Measurements from ENCODE around the gene ATP2A3.

GRCh38 chr17:4007346-4008081 lies 43.3 kb upstream of the ATP2A3 start:
- TF ChIP-seq EZH2 (IDR thresholded peaks at IDR 0.05; ENCODE audit: insufficient read depth, low read length) (no peak), CTCF (IDR thresholded peaks at IDR 0.05; ENCODE audit: insufficient read depth, low read depth, low read length) (no peak)

Measured in astrocyte (in vitro differentiated cells and primary cell).